Measurements from ENCODE around the gene FKBP15.

GRCh38 chr9:113153599-113153998 lies 67.5 kb downstream of the FKBP15 start:
- no peak for TF ChIP-seq EZH2 (IDR thresholded peaks at IDR 0.05; ENCODE audit: low read depth)
- TF ChIP-seq CTCF (conservative IDR thresholded peaks at IDR 0.05) = no peak
